Kidney epithelial cell (primary cell): Measurements from ENCODE around the gene COX5A. TPM values are rescaled to one million over a fixed set of nuclear protein-coding genes. Genes with fewer than 3 reads are reported as not detected.
"Not testable (repeated sequence)": the region's sequence is repeated elsewhere in the genome, so short reads cannot be mapped to it uniquely, and the experiment has no call there.

Experiments
- DNase-seq: peaks from one replicate; pipeline ENCODE4 v3.0.0-alpha.2; 2010; ENCODE audit warnings: low read depth
- H3K27me3 ChIP-seq: 2 replicates; pipeline ENCODE4 v1.6.0; 2011; ENCODE audit warnings: low read length; ENCODE audit not compliant: control insufficient read depth, insufficient read depth
- H3K36me3 ChIP-seq: 2 replicates; pipeline ENCODE4 v1.5.1; 2011; ENCODE audit warnings: low read length; ENCODE audit not compliant: control insufficient read depth, insufficient read depth
- H3K4me3 ChIP-seq: 2 replicates; pipeline ENCODE4 v1.5.1; 2011; ENCODE audit warnings: low read depth, mild to moderate bottlenecking, control low read depth, low read length
- total RNA-seq: library from RNA; depleted of rRNA; stranded (reverse); fragments of >200 nt; gene quantifications from 2 replicates; pipeline ENCODE4 v1.2.3, GENCODE V29; 2015
- TF ChIP-seq, protein P1 (sequence below): IDR thresholded peaks from 2 replicates; pipeline ENCODE4 v1.5.1; 2011; ENCODE audit warnings: mild to moderate bottlenecking, moderate library complexity, low read length, control low read depth, inconsistent platforms; ENCODE audit not compliant: insufficient read depth, poor library complexity, severe bottlenecking

COX5A gene
- total RNA-seq, 1 donor from 2014 or later: 136 TPM

DNA sequence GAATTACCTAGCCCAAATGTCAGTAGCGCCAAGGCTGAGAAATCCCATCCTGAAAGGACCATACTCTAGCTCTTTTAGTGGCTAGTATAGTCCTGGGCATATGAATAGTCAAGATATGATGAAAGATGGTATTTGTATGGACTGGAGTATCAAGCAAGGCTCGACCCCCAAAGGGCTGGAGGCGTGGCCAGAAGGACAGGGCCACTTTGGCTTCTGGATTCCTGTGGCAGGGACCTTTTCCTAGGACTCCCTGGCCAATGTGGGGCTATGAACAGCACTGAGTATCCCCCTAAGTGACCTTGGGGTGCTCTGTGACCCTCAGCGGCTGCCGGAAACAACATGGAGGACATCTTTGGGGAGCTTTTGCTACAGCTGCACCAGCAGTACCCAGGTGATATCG, 42.0 kb downstream of the COX5A start:
- H3K36me3 ChIP-seq: peaks cover 8% of the 10 kb centered on the region
- DNase-seq: no peak
- H3K4me3 ChIP-seq: no peak overlapping the region
- H3K27me3 ChIP-seq: no peaks in the 10 kb centered on the region
- TF ChIP-seq, protein P1, sequence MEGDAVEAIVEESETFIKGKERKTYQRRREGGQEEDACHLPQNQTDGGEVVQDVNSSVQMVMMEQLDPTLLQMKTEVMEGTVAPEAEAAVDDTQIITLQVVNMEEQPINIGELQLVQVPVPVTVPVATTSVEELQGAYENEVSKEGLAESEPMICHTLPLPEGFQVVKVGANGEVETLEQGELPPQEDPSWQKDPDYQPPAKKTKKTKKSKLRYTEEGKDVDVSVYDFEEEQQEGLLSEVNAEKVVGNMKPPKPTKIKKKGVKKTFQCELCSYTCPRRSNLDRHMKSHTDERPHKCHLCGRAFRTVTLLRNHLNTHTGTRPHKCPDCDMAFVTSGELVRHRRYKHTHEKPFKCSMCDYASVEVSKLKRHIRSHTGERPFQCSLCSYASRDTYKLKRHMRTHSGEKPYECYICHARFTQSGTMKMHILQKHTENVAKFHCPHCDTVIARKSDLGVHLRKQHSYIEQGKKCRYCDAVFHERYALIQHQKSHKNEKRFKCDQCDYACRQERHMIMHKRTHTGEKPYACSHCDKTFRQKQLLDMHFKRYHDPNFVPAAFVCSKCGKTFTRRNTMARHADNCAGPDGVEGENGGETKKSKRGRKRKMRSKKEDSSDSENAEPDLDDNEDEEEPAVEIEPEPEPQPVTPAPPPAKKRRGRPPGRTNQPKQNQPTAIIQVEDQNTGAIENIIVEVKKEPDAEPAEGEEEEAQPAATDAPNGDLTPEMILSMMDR: no peak

DNA sequence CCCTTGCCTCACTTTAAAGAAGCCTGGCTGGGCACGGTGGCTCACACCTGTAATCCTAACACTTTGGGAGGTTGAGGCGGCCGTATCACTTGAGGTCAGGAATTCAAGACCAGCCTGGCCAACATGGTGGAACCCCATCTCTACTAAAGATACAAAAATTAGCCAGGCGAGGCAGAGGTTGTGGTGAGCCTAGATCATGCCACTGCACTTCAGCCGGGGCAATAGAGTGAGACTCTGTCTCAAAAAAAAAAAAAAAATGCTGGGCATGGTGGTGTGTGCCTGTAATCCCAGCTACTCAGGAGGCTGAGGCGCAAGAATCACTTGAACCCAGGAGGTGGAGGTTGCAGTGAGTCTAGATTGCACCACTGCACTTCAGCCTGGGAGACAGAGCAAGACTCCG, 43.5 kb downstream of the COX5A start:
- not testable (repeated sequence) for DNase-seq, H3K27me3 ChIP-seq, H3K4me3 ChIP-seq, H3K36me3 ChIP-seq

DNA sequence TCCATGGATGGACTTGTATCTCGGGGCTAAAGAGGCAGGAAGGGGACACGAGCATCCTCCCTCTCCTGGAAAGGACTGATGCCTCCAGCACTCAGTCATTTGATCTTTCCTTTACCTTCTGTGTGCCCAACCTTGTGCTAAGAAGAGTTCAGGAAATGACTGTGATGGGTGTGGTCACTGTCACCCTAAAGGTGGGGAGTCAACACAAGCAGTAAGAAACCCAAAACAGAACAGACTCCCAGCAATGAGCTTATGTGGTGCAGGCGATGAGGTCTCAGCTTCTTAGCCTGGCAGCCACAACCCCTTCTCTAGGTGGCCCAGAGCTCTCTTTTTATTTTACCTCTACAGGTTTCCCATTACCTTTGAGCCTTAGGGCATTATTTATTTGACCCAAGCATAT, 44.2 kb downstream of the COX5A start:
- Histone ChIP-seq H3K4me3 (no peak overlapping the region), H3K27me3 (no peaks in the 10 kb centered on the region), H3K36me3 (peaks cover 5% of the 10 kb centered on the region)
- DNase-seq: no peak
- TF ChIP-seq, protein P1: no peak

- no peak overlapping the region for H3K4me3 ChIP-seq
- no peaks in the 10 kb centered on the region for H3K27me3 ChIP-seq
- TF ChIP-seq, protein P1: no peak
- peaks cover 5% of the 10 kb centered on the region for H3K36me3 ChIP-seq
- no peak for DNase-seq
Measured at GRCh38 chr15:74892931-74893330, 44.9 kb downstream of the COX5A start.

DNA sequence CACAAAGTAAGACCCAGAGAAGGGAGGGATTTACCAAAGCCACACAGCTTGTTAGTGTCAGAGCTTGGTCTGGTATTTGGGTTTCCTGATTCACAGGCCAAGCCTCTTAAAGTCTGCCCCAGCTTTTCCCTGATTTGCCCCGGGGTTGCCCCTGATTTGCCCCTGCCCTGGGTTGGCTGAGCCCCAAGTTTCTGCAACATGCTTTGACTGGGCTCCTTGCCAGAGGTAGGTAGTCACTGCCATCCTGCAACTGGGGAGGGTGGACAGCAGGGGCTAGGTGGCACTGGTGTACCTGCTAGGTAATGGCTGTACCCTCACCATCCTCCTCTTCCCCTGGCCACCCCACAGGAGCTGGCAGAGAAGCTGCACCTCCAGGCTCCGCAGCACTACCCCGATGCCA, 45.6 kb downstream of the COX5A start:
- Histone ChIP-seq H3K27me3 (no peaks in the 10 kb centered on the region), H3K4me3 (no peak overlapping the region), H3K36me3 (peaks cover 5% of the 10 kb centered on the region)
- no peak for DNase-seq
- TF ChIP-seq, protein P1: no peak

DNA sequence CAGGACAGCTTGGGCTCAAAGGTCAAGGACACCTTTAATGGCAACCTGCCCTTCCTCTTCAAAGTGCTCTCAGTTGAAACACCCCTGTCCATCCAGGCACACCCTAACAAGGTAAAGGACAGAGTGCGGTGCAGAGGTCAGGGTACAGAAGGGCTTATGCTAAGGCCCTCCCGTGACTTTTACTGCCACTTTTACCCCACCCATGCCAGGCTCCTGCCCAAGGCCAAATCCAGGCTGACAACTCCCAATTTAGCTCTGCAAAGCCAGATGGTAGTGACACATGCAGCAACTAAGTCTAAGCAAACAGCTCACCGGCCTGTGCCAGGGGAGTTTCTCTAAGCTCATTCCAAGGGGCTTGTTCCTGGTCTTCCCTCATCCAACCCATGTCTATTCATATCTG, 46.4 kb downstream of the COX5A start:
- no peak for DNase-seq
- no peak overlapping the region for H3K4me3 ChIP-seq
- H3K27me3 ChIP-seq: no peaks in the 10 kb centered on the region
- TF ChIP-seq, protein P1: no peak
- peaks cover 5% of the 10 kb centered on the region for H3K36me3 ChIP-seq
